ENCODE measurements around the gene SLC9C2. TPM values are rescaled to one million over a fixed set of nuclear protein-coding genes. Genes with fewer than 3 reads are reported as not detected.
A peak's percentile ranks its signal among the peaks of the same experiment; 100 is the strongest.

Gene SLC9C2
- total RNA-seq, 3 donors from 2014 or later: not detected

- no peaks in the 10 kb centered on the region for H3K4me1 ChIP-seq
- peaks cover 22% of the 10 kb centered on the region for H3K36me3 ChIP-seq
- H3K4me3 ChIP-seq: no peak overlapping the region
- H3K27ac ChIP-seq: no peak overlapping the region
- DNase-seq (ENCODE audit: low spot score in 2 of 2): no peak
- TF ChIP-seq POLR2AphosphoS5 (IDR thresholded peaks at IDR 0.05) (no peak), POLR2A (IDR thresholded peaks at IDR 0.05) (no peak), CTCF (IDR thresholded peaks at IDR 0.05) (no peak)
- no peaks in the 10 kb centered on the region for H3K9me3 ChIP-seq
- H3K27me3 ChIP-seq: no peaks in the 10 kb centered on the region
- intact Hi-C loops (cut with DNase I; ENCODE audit: low total_unique reads): loop anchor here (5.0 kb wide), 1 partner anchor 657 kb away; no protein-coding TSS in a partner anchor
These were observed 118.6 kb downstream of the SLC9C2 start for GRCh38 chr1:173484276-173484675.

DNA sequence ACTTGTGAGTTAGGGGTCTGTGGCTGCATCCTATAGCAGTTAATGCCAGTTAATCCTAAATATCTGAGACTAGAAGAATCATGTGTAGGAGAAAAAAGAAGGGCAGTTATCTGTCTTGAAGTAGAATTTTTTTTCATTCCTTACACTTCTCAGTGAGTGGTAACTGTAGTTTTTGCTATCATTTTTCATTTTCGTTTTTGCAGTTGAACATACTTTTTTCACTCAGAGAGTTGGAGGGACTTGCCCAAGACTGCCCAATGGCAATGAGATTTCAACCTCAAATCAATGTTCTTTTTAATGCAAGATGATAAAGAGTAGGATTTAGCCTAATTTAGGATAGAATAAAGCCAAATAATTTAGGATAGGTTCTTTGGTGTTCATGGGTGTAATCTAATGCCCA, 120.2 kb downstream of the SLC9C2 start:
- Histone ChIP-seq H3K4me3 (no peak overlapping the region), H3K36me3 (peaks cover 19% of the 10 kb centered on the region), H3K4me1 (peaks cover 0 to 5% of the 10 kb centered on the region in 2 donors), H3K27me3 (no peaks in the 10 kb centered on the region), H3K9me3 (no peaks in the 10 kb centered on the region), H3K27ac (no peak overlapping the region)
- TF ChIP-seq POLR2A (IDR thresholded peaks at IDR 0.05): no peak
- TF ChIP-seq POLR2AphosphoS5 (IDR thresholded peaks at IDR 0.05): no peak
- no peak for TF ChIP-seq CTCF (IDR thresholded peaks at IDR 0.05)
- intact Hi-C loops (cut with DNase I; ENCODE audit: low total_unique reads): loop anchor here (5.0 kb wide), 1 partner anchor 655 kb away; no protein-coding TSS in a partner anchor
- DNase-seq (ENCODE audit: low spot score in 2 of 2): no peak

- H3K4me3 ChIP-seq: no peak overlapping the region
- H3K27me3 ChIP-seq: no peaks in the 10 kb centered on the region
- H3K36me3 ChIP-seq: peaks cover 5% of the 10 kb centered on the region
- TF ChIP-seq CTCF (IDR thresholded peaks at IDR 0.05) (no peak), POLR2A (IDR thresholded peaks at IDR 0.05) (no peak), POLR2AphosphoS5 (IDR thresholded peaks at IDR 0.05) (no peak)
- peaks cover 0 to 5% of the 10 kb centered on the region in 2 donors for H3K4me1 ChIP-seq
- no peaks in the 10 kb centered on the region for H3K9me3 ChIP-seq
- H3K27ac ChIP-seq: no peak overlapping the region
- DNase-seq (ENCODE audit: low spot score in 2 of 2): no peak
- intact Hi-C loops (cut with DNase I; ENCODE audit: low total_unique reads): loop anchor here (5.0 kb wide), 1 partner anchor 654 kb away; no protein-coding TSS in a partner anchor
These were observed 121.6 kb downstream of the SLC9C2 start for GRCh38 chr1:173481195-173481772.

DNA sequence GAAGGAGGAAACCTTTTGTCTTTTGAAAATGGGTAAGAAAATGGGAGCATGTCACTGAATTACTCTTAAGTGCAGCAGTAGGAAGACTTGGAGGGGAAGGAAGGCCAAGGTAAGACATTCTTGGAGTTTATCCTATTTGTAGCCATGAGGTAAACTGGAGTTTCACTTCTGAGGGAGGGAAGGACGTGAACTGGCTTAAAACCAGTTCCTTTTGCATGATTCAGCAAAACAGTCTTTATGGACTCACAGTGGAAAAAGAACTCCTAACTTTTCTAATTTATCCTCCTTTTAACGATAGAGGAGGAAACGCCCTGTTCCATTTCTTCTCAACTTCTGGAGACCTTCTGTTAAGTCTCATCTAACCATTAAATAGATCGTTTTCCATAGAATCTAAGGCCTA, 123.2 kb downstream of the SLC9C2 start:
- Histone ChIP-seq H3K27ac (no peak overlapping the region), H3K4me3 (peak overlapping the region in 2 of 3 donors; percentile 83 to 91), H3K27me3 (no peaks in the 10 kb centered on the region), H3K4me1 (peaks cover 0 to 13% of the 10 kb centered on the region in 2 donors), H3K9me3 (no peaks in the 10 kb centered on the region), H3K36me3 (no peaks in the 10 kb centered on the region)
- TF ChIP-seq POLR2A (IDR thresholded peaks at IDR 0.05) (no peak), POLR2AphosphoS5 (IDR thresholded peaks at IDR 0.05) (no peak), CTCF (IDR thresholded peaks at IDR 0.05) (no peak)
- DNase-seq (ENCODE audit: low spot score in 2 of 2): no peak
- intact Hi-C loops (cut with DNase I; ENCODE audit: low total_unique reads): loop anchor here (5.0 kb wide), 1 partner anchor 652 kb away; no protein-coding TSS in a partner anchor

- H3K4me1 ChIP-seq: peaks cover 0 to 13% of the 10 kb centered on the region in 2 donors
- H3K9me3 ChIP-seq: no peaks in the 10 kb centered on the region
- peak in 1 of 2 donors; percentile 43 for DNase-seq (ENCODE audit: low spot score in 2 of 2)
- peak overlapping the region; percentile 98 to 99 for H3K27ac ChIP-seq
- peak overlapping the region; percentile 83 to 98 (median 91) for H3K4me3 ChIP-seq
- intact Hi-C loops (cut with DNase I; ENCODE audit: low total_unique reads): no loop called here
- no peaks in the 10 kb centered on the region for H3K36me3 ChIP-seq
- no peaks in the 10 kb centered on the region for H3K27me3 ChIP-seq
- no peak for TF ChIP-seq POLR2A (IDR thresholded peaks at IDR 0.05)
- TF ChIP-seq CTCF (IDR thresholded peaks at IDR 0.05): no peak
- no peak for TF ChIP-seq POLR2AphosphoS5 (IDR thresholded peaks at IDR 0.05)
These were observed 124.7 kb downstream of the SLC9C2 start for GRCh38 chr1:173478094-173478674.
